GM12875 (cell line): ENCODE measurements around the gene DNM3.

Source experiments
- H3K4me3 ChIP-seq: one replicate; pipeline ENCODE4 v1.5.1; 2011; ENCODE audit warnings: low read depth, low read length, control low read depth
- CTCF ChIP-seq: IDR thresholded peaks from 2 replicates; pipeline ENCODE4 v1.5.1; 2011; ENCODE audit warnings: low read depth, mild to moderate bottlenecking, control low read depth, inconsistent platforms, low read length, moderate library complexity, borderline replicate concordance; ENCODE audit not compliant: insufficient read depth

DNM3 gene

GRCh38 chr1:171881442-171881841 is 40.1 kb downstream of the DNM3 start:
- no peak for TF ChIP-seq CTCF
- no peak overlapping the region for H3K4me3 ChIP-seq

DNA sequence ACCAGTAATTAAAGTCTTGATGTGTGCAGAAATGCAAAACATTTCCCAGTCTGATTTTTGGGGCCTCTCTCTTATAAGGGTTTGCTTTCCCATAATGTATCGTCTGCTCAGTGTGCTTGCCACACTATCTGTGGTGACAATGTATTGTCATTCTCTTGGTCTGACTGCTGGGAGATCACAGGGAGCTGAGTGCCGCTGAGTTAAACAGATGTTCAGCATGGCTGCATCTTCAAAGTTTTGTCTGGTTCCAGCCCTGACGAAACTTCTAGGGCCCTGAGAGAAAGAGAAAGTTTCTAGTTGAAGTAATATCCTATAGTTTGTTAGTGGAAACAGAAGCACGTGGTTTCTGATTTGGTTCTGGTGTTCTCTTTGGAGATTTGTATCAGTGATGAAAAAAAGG is 42.6 kb downstream of the DNM3 start:
- no peak for TF ChIP-seq CTCF
- no peak overlapping the region for H3K4me3 ChIP-seq

GRCh38 chr1:171884475-171884874 is 43.2 kb downstream of the DNM3 start:
- no peak for TF ChIP-seq CTCF
- H3K4me3 ChIP-seq, result no peak overlapping the region

DNA sequence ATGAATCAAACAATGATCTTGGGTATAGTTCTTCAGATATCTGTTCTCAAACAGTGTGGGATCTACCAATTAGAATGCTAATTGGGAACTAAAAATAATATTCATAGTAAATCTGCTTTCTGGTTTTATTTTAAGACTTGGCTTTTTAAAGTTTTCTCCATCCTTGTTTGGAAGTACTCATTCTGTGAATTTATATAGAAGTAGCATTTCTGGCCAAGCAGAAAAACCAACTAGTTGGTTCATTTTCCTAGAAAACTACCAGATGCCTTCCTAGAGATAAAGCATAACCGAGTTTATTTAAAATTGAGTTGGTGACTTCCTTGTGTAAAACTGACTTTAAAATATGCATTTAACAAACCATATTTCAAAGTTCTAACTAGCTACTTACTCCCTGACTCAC is 48.8 kb downstream of the DNM3 start:
- no peak for TF ChIP-seq CTCF
- no peak overlapping the region for H3K4me3 ChIP-seq

- no peak overlapping the region for H3K4me3 ChIP-seq
- no peak for TF ChIP-seq CTCF
Observed at GRCh38 chr1:171896936-171897703, 55.8 kb downstream of the DNM3 start.

DNA sequence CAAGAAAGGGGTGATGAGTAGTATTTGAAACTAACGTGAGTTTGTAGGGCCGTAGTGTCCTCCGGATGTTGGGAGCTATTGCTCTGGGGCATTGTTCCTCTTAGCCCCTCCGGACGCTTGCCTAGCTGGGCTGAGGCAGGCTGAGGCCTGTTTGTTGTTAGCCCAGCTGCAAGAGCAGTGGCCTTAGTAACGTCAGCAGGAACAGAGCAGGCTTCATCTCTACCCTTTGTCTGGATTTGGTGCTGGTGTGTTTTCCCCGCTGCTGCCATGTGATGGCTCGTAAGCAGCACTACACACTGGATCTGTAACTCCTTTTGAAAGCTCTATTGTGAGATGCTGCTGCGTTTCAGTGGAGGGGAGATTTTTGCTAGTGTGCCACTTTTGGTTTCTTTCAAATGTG is 57.6 kb downstream of the DNM3 start:
- TF ChIP-seq CTCF, result no peak
- no peak overlapping the region for H3K4me3 ChIP-seq

DNA sequence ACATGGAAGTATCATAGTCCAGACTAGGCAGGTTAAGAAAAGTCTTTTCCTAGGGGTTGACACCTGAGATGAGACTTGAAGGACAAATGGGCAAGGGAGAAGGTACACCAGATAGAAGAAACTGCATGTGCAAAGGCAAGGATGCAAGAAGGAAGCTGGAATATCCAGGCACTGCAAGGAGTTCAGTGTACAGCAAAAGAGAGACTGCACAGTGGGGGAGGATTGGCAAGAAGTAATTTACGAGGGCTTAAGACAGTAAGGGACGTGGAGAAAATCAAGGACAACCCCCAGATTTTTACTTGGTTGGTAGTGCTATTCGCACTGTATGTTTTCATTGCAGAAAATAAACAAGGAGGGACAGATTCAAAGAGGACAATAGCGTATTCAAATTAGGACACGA is 58.5 kb downstream of the DNM3 start:
- H3K4me3 ChIP-seq, result no peak overlapping the region
- TF ChIP-seq CTCF, result no peak
